Osteoblast (primary cell): ENCODE results near the gene TMEM179. TPM values are rescaled to one million over a fixed set of nuclear protein-coding genes. Genes with fewer than 3 reads are reported as not detected.

Experiments used
- DNase-seq: peaks from one replicate; pipeline ENCODE4 v3.0.0; 2011; ENCODE audit warnings: low spot score, mixed read lengths; ENCODE audit not compliant: insufficient read length; ENCODE audit errors: missing footprints
- H2AFZ ChIP-seq: 2 replicates; pipeline ENCODE4 v1.6.0; 2011; ENCODE audit warnings: mild to moderate bottlenecking, low read length
- H3K27ac ChIP-seq: 2 replicates; pipeline ENCODE4 v1.5.1; 2011; ENCODE audit warnings: mild to moderate bottlenecking, low read depth, low read length, moderate library complexity
- H3K27me3 ChIP-seq: 2 replicates; pipeline ENCODE4 v1.6.0; 2012; ENCODE audit warnings: mild to moderate bottlenecking, control low read depth, inconsistent platforms, low read length, moderate library complexity; ENCODE audit not compliant: insufficient read depth
- H3K36me3 ChIP-seq: 2 replicates; pipeline ENCODE4 v1.5.1; 2011; ENCODE audit warnings: mild to moderate bottlenecking, low read length, control low read depth, moderate library complexity; ENCODE audit not compliant: insufficient read depth
- H3K4me1 ChIP-seq: 2 replicates; pipeline ENCODE4 v1.5.1; 2011; ENCODE audit warnings: mild to moderate bottlenecking, low read length, control low read depth, moderate library complexity; ENCODE audit not compliant: insufficient read depth
- H3K4me2 ChIP-seq: 2 replicates; pipeline ENCODE4 v1.6.0; 2011; ENCODE audit warnings: mild to moderate bottlenecking, low read length; ENCODE audit not compliant: insufficient read depth
- H3K4me3 ChIP-seq: fragments of 200-600 bp; sonication (generic); 3 replicates; pipeline ENCODE4 v1.5.1; 2012; ENCODE audit warnings: mild to moderate bottlenecking, low read length, inconsistent platforms; ENCODE audit not compliant: insufficient read depth
- H3K79me2 ChIP-seq: 2 replicates; pipeline ENCODE4 v1.6.0; 2012; ENCODE audit warnings: mild to moderate bottlenecking, low read length, control low read depth, inconsistent platforms; ENCODE audit not compliant: insufficient read depth
- H3K9me3 ChIP-seq: 2 replicates; pipeline ENCODE4 v1.5.1; 2011; ENCODE audit warnings: low read depth, low read length, control low read depth
- H4K20me1 ChIP-seq: 2 replicates; pipeline ENCODE4 v1.6.0; 2012; ENCODE audit warnings: mild to moderate bottlenecking, low read length, control low read depth; ENCODE audit not compliant: insufficient read depth
- CTCF ChIP-seq: IDR thresholded peaks from 2 replicates; pipeline ENCODE4 v1.5.1; 2011; ENCODE audit warnings: mild to moderate bottlenecking, low read depth, low read length, moderate library complexity; ENCODE audit errors: extremely low read depth
- total RNA-seq: library from RNA; depleted of rRNA; stranded (reverse); fragments of >200 nt; gene quantifications from 2 replicates; pipeline ENCODE4 v1.2.3, GENCODE V29; 2012

The TMEM179 gene
- total RNA-seq, 1 donor = not detected

- no peaks in the 10 kb centered on the region for H3K36me3 ChIP-seq
- H3K27ac ChIP-seq = no peak overlapping the region
- H3K27me3 ChIP-seq = no peaks in the 10 kb centered on the region
- no peak overlapping the region for H3K4me3 ChIP-seq
- no peak overlapping the region for H3K4me2 ChIP-seq
- no peaks in the 10 kb centered on the region for H4K20me1 ChIP-seq
- DNase-seq = no peak
- no peak for TF ChIP-seq CTCF
- H3K79me2 ChIP-seq = no peaks in the 10 kb centered on the region
- no peaks in the 10 kb centered on the region for H3K9me3 ChIP-seq
- no peaks in the 10 kb centered on the region for H3K4me1 ChIP-seq
- no peak overlapping the region for H2AFZ ChIP-seq
These were observed 42.7 kb downstream of the TMEM179 start for GRCh38 chr14:104561632-104562495.

GRCh38 chr14:104561124-104561557 is 43.4 kb downstream of the TMEM179 start:
- Histone ChIP-seq H3K4me3 (no peak overlapping the region), H3K79me2 (no peaks in the 10 kb centered on the region), H3K27me3 (no peaks in the 10 kb centered on the region), H4K20me1 (no peaks in the 10 kb centered on the region), H3K36me3 (no peaks in the 10 kb centered on the region), H2AFZ (no peak overlapping the region), H3K4me2 (no peak overlapping the region), H3K4me1 (no peaks in the 10 kb centered on the region), H3K9me3 (no peaks in the 10 kb centered on the region), H3K27ac (no peak overlapping the region)
- DNase-seq = peak; percentile 77
- TF ChIP-seq CTCF = no peak

- Histone ChIP-seq H3K4me3 (no peak overlapping the region), H3K27me3 (no peaks in the 10 kb centered on the region)
These were observed 44.0 kb downstream of the TMEM179 start for GRCh38 chr14:104560586-104560945.

More at GRCh38 chr14:104560586-104560945, 44.0 kb downstream of the TMEM179 start:
- Histone ChIP-seq H3K36me3 (no peaks in the 10 kb centered on the region), H3K27ac (no peak overlapping the region), H3K4me1 (no peaks in the 10 kb centered on the region), H3K79me2 (no peaks in the 10 kb centered on the region), H3K4me2 (no peak overlapping the region), H2AFZ (no peak overlapping the region), H3K9me3 (no peaks in the 10 kb centered on the region), H4K20me1 (no peaks in the 10 kb centered on the region)
- no peak for TF ChIP-seq CTCF
- peak; percentile 69 for DNase-seq
